ENCODE results near the gene C2orf49. TPM values are rescaled to one million over a fixed set of nuclear protein-coding genes. Genes with fewer than 3 reads are reported as not detected.

C2orf49 gene
- total RNA-seq, 1 experiment from 2014 or later: 17.2 TPM

DNA sequence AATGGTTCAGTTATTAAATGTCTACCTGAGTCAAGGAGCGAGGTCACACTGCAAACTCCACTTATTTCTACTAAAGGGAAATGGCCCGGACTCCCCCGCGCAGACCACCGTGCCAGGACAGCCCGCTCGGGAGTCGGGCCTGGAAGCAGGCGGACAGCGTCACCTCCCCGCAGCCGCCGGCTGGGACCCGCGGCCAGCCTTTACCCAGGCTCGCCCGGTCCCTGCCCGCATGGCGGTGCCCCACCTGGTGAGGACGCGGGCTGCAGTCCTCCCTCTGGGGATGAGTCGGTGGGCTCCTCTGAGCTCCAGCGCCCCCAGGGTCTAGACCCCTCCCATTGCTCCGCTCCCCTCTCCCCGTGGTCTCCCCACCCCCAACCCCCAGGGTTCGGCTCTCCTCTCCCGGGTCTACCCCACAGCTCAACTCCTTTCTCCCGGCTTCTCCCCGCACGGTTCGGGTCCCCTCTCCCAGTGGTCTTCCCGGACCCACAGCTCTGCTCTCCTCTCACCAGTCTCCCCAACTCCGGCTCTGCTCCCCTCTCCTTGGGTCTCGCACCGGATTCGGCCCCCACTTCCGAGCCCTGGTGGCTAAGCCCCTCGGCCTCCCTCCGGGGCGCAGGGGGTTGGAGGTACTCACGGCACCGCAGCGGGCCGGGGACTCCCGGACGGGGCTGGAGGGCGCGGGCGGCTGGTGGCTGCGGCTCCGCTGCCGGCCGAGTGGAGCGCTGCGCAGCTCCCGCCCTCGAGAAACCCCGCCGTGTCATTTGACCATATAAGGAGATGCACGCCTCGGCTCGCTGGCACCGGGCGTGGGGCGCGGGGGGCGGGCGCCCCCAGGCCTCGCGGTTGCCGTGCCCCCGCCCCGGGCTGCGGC, 61.2 kb downstream of the C2orf49 start, which contains the start of gene FHL2:
Gene FHL2, minus strand, starts transcription at position 716 of the 871 bp plus-strand sequence. CDS start 12,535 bp downstream, outside the sequence.
- DNase-seq (ENCODE audit: low read depth, low spot score) (peak; percentile 48), ATAC-seq (peak; percentile 81)
- peak within 1 kb of the TSS; percentile 98 for H3K9ac ChIP-seq (ENCODE audit: low read length)
- ChIA-PET CTCF (no interaction called here), RAD21 (ENCODE audit: low non-redundant PET in 1 of 2, low total read pairs in 2 of 2, uncharacterized antibody in 2 of 2, unreplicated experiment in 2 of 2) (no interaction called here), POLR2A (interaction anchor here (1.1 to 1.4 kb wide), 3 partner anchors 15 to 112 kb away, joined by 3 to 4 read pairs (median 3); no protein-coding TSS in a partner anchor)
- H3K4me3 ChIP-seq (replicated peaks in 1 of 2; ENCODE audit: low read depth in 1 of 2, low read length in 2 of 2): peak within 1 kb of the TSS; percentile 92 to 93
- no peaks in the 10 kb centered on the region; the same call in 1 of the 2 replicates for H4K20me1 ChIP-seq (ENCODE audit: insufficient read depth)
- no peaks in the 10 kb centered on the region for H3K27me3 ChIP-seq (ENCODE audit: insufficient read depth, low read length)
- peaks cover 31 to 64% of the 10 kb centered on the region in 2 experiments for H3K4me1 ChIP-seq (ENCODE audit: control insufficient read depth in 1 of 2, insufficient read depth in 2 of 2, low read length in 2 of 2)
- H3K36me3 ChIP-seq (ENCODE audit: control insufficient read depth in 1 of 2, insufficient read depth in 2 of 2, low read length in 2 of 2): peaks cover under 1 to 22% of the 10 kb centered on the region in 2 experiments; a peak in 3 of 4 replicates
- peak within 1 kb of the TSS; percentile 35 for H2AFZ ChIP-seq (ENCODE audit: low read depth, low read length, poor library complexity, severe bottlenecking)
- intact Hi-C loops (cut with micrococcal nuclease): loop anchor here (1.0 kb wide), 1 partner anchor 57 kb away; no protein-coding TSS in a partner anchor
- peaks cover 51% of the 10 kb centered on the region for H3K79me2 ChIP-seq (ENCODE audit: insufficient read depth, low read length)
- peak within 1 kb of the TSS; percentile 91 for H3K27ac ChIP-seq (ENCODE audit: low read depth, low read length)
- no peaks in the 10 kb centered on the region for H3K9me3 ChIP-seq (ENCODE audit: control insufficient read depth in 1 of 2, insufficient read depth in 1 of 2, low read depth in 1 of 2, low read length in 2 of 2)
- no peaks in the 10 kb centered on the region for H3K9me2 ChIP-seq (ENCODE audit: insufficient read depth)
- BruUV-seq (replicated peaks): no TSS peak
- peak within 1 kb of the TSS; percentile 90 for H3K4me2 ChIP-seq (ENCODE audit: low read length)
- peak; percentile 92 for TF ChIP-seq POLR2AphosphoS5 (IDR thresholded peaks at IDR 0.05; ENCODE audit: low read depth, low read length)
- TF ChIP-seq, protein P1, sequence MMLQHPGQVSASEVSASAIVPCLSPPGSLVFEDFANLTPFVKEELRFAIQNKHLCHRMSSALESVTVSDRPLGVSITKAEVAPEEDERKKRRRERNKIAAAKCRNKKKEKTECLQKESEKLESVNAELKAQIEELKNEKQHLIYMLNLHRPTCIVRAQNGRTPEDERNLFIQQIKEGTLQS (IDR thresholded peaks at IDR 0.05): no peak
- TF ChIP-seq SRF (IDR thresholded peaks at IDR 0.05; ENCODE audit: low read depth): peak; percentile 98
- TF ChIP-seq ELF1 (IDR thresholded peaks at IDR 0.05; ENCODE audit: borderline replicate concordance, low read depth): no peak
- no peak for TF ChIP-seq FOSL1 (IDR thresholded peaks at IDR 0.05; ENCODE audit: low read depth)
- TF ChIP-seq ZBTB33 (IDR thresholded peaks at IDR 0.05; ENCODE audit: extremely low read depth, insufficient replicate concordance, low read length): no peak
- no peak for TF ChIP-seq EZH2 (IDR thresholded peaks at IDR 0.05)
- peak; percentile 22 for TF ChIP-seq POLR2A (IDR thresholded peaks at IDR 0.05; ENCODE audit: borderline replicate concordance, extremely low read depth, insufficient read depth, insufficient read length)
- TF ChIP-seq, protein P2, sequence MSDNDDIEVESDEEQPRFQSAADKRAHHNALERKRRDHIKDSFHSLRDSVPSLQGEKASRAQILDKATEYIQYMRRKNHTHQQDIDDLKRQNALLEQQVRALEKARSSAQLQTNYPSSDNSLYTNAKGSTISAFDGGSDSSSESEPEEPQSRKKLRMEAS (IDR thresholded peaks at IDR 0.05): peak; percentile 57; the same call in 1 of the 2 replicates
- TF ChIP-seq, protein P3, sequence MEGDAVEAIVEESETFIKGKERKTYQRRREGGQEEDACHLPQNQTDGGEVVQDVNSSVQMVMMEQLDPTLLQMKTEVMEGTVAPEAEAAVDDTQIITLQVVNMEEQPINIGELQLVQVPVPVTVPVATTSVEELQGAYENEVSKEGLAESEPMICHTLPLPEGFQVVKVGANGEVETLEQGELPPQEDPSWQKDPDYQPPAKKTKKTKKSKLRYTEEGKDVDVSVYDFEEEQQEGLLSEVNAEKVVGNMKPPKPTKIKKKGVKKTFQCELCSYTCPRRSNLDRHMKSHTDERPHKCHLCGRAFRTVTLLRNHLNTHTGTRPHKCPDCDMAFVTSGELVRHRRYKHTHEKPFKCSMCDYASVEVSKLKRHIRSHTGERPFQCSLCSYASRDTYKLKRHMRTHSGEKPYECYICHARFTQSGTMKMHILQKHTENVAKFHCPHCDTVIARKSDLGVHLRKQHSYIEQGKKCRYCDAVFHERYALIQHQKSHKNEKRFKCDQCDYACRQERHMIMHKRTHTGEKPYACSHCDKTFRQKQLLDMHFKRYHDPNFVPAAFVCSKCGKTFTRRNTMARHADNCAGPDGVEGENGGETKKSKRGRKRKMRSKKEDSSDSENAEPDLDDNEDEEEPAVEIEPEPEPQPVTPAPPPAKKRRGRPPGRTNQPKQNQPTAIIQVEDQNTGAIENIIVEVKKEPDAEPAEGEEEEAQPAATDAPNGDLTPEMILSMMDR (IDR thresholded peaks at IDR 0.05 in 2 of 3, conservative IDR thresholded peaks at IDR 0.05 in 1 of 3; ENCODE audit: borderline replicate concordance in 1 of 3, insufficient read depth in 1 of 3, low read depth in 2 of 3, low read length in 2 of 3): peak in 2 of 3 experiments; percentile 45 to 47; a peak in 4 of 6 replicates
- peak; percentile 51 for TF ChIP-seq ZFX (IDR thresholded peaks at IDR 0.05)
- TF ChIP-seq, protein P4, sequence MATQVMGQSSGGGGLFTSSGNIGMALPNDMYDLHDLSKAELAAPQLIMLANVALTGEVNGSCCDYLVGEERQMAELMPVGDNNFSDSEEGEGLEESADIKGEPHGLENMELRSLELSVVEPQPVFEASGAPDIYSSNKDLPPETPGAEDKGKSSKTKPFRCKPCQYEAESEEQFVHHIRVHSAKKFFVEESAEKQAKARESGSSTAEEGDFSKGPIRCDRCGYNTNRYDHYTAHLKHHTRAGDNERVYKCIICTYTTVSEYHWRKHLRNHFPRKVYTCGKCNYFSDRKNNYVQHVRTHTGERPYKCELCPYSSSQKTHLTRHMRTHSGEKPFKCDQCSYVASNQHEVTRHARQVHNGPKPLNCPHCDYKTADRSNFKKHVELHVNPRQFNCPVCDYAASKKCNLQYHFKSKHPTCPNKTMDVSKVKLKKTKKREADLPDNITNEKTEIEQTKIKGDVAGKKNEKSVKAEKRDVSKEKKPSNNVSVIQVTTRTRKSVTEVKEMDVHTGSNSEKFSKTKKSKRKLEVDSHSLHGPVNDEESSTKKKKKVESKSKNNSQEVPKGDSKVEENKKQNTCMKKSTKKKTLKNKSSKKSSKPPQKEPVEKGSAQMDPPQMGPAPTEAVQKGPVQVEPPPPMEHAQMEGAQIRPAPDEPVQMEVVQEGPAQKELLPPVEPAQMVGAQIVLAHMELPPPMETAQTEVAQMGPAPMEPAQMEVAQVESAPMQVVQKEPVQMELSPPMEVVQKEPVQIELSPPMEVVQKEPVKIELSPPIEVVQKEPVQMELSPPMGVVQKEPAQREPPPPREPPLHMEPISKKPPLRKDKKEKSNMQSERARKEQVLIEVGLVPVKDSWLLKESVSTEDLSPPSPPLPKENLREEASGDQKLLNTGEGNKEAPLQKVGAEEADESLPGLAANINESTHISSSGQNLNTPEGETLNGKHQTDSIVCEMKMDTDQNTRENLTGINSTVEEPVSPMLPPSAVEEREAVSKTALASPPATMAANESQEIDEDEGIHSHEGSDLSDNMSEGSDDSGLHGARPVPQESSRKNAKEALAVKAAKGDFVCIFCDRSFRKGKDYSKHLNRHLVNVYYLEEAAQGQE (IDR thresholded peaks at IDR 0.05; ENCODE audit: low read depth): no peak
- TF ChIP-seq ZNF274 (IDR thresholded peaks at IDR 0.05; ENCODE audit: low read depth, low read length): no peak
- peak; percentile 40; the same call in 1 of the 2 replicates for TF ChIP-seq SIN3A (IDR thresholded peaks at IDR 0.05; ENCODE audit: low read depth)
- TF ChIP-seq SP1 (IDR thresholded peaks at IDR 0.05; ENCODE audit: low read depth): no peak
- 0 out of 2 replicates have a peak, but pooled peaks have one; percentile 5 for TF ChIP-seq RAD21 (IDR thresholded peaks at IDR 0.05; ENCODE audit: low read depth)
- TF ChIP-seq JUND (IDR thresholded peaks at IDR 0.05): no peak
- no peak for TF ChIP-seq YY1 (IDR thresholded peaks at IDR 0.05; ENCODE audit: extremely low read depth, insufficient replicate concordance, low read depth, low read length)
